CD4-positive, alpha-beta T cell treated with Interleukin-15 for 4 hours (primary cell): Measurements from ENCODE around the gene EXOC1.
"Not testable (repeated sequence)": the region's sequence is repeated elsewhere in the genome, so short reads cannot be mapped to it uniquely, and the experiment has no call there.

ENCODE experiments used
- DNase-seq: peaks from one replicate; pipeline ENCODE4 v3.0.0-alpha.2; 2020; ENCODE audit warnings: low spot score

The EXOC1 gene

GRCh38 chr4:55853484-55854046 lies at the start of gene EXOC1:
Gene EXOC1 (plus strand): TSS chr4:55853648. CDS start chr4:55858324, 4,676 bp downstream.
- DNase-seq = peak; percentile 95

- DNase-seq = no peak
These were observed 45.9 kb upstream of the EXOC1 start for GRCh38 chr4:55807556-55807955.

GRCh38 chr4:55808186-55808585 lies 45.3 kb upstream of the EXOC1 start:
- DNase-seq = no peak

GRCh38 chr4:55808632-55809031 lies 44.8 kb upstream of the EXOC1 start:
- DNase-seq = no peak

GRCh38 chr4:55817691-55818090 lies 35.8 kb upstream of the EXOC1 start:
- DNase-seq = no peak

- no peak for DNase-seq
These were observed 33.8 kb upstream of the EXOC1 start, which contains the start of gene EXOC1L for GRCh38 chr4:55819634-55820033. Gene EXOC1L (plus strand): TSS chr4:55819790. CDS start chr4:55820027, 237 bp downstream.

- DNase-seq = no peak
These were observed 33.2 kb upstream of the EXOC1 start for GRCh38 chr4:55820279-55820678.

GRCh38 chr4:55822329-55822728 lies 31.1 kb upstream of the EXOC1 start:
- DNase-seq = no peak

- DNase-seq = no peak
These were observed 28.6 kb upstream of the EXOC1 start for GRCh38 chr4:55824865-55825264.

- DNase-seq = no peak
These were observed 26.5 kb upstream of the EXOC1 start for GRCh38 chr4:55826986-55827385.

GRCh38 chr4:55827582-55827981 lies 25.9 kb upstream of the EXOC1 start:
- DNase-seq = no peak

- DNase-seq = no peak
These were observed 23.4 kb upstream of the EXOC1 start for GRCh38 chr4:55830048-55830447.

- DNase-seq = no peak
These were observed 22.7 kb upstream of the EXOC1 start for GRCh38 chr4:55830716-55831115.

- no peak for DNase-seq
These were observed 19.2 kb upstream of the EXOC1 start for GRCh38 chr4:55834086-55834795.

- no peak for DNase-seq
These were observed 15.5 kb upstream of the EXOC1 start for GRCh38 chr4:55837903-55838302.

- DNase-seq = no peak
These were observed 15.1 kb upstream of the EXOC1 start for GRCh38 chr4:55838356-55838755.

GRCh38 chr4:55838952-55839351 lies 14.5 kb upstream of the EXOC1 start:
- no peak for DNase-seq

GRCh38 chr4:55840956-55841355 lies 12.5 kb upstream of the EXOC1 start:
- DNase-seq = no peak

- not testable (repeated sequence) for DNase-seq
These were observed 11.8 kb upstream of the EXOC1 start for GRCh38 chr4:55841373-55842239.

GRCh38 chr4:55842312-55842711 lies 11.1 kb upstream of the EXOC1 start:
- not testable (repeated sequence) for DNase-seq

- DNase-seq = no peak
These were observed 3.7 kb upstream of the EXOC1 start for GRCh38 chr4:55849724-55850123.

GRCh38 chr4:55851885-55852284 lies 1.6 kb upstream of the EXOC1 start:
- DNase-seq = peak; percentile 30

GRCh38 chr4:55854129-55854528 lies 681 bp downstream of the EXOC1 start:
- no peak for DNase-seq
